Adrenal gland (tissue), 12 donors: ENCODE data around the gene ITPR1. TPM values are rescaled to one million over a fixed set of nuclear protein-coding genes. Genes with fewer than 3 reads are reported as not detected.

Experiments used
- DNase-seq, 7 donors: peaks; one replicate each; pipeline ENCODE4 v3.0.0-alpha.2; 2019 to 2020
- H3K27ac ChIP-seq, 5 donors: fragments of 200-600 bp; sonication (generic) in 4 of 5; 1 replicate in 3 of 5; 2 replicates in 2 of 5; pipeline versions ENCODE4 v1.5.1 to v1.8.0; 2016 to 2020; ENCODE audit warnings: mild to moderate bottlenecking in 1 of 5
- H3K27me3 ChIP-seq: fragments of 200-600 bp; 2 replicates; pipeline ENCODE4 v1.8.0; 2021
- H3K36me3 ChIP-seq, 2 donors: fragments of 200-600 bp; replicated peaks in 1 of 2; 1 replicate in 1 of 2; 2 replicates in 1 of 2; pipeline versions ENCODE4 v1.5.1 to v1.8.0; 2018 to 2022
- H3K4me1 ChIP-seq, 2 donors: fragments of 200-600 bp; replicated peaks in 1 of 2; 1 replicate in 1 of 2; 2 replicates in 1 of 2; pipeline versions ENCODE4 v1.5.1 to v1.8.0; 2018 to 2021
- H3K4me3 ChIP-seq, 4 donors: fragments of 200-600 bp; sonication (generic) in 3 of 4; one replicate each; pipeline ENCODE4 v1.5.1; 2016 to 2018
- H3K9me3 ChIP-seq, 3 donors: fragments of 200-600 bp; sonication (generic) in 1 of 3; replicated peaks in 1 of 3; 1 replicate in 2 of 3; 2 replicates in 1 of 3; pipeline versions ENCODE4 v1.5.1 to v1.8.0; 2016 to 2021
- CTCF ChIP-seq, 6 experiments: fragments of 450-650 bp in 4 of 6; fragments of 200-600 bp in 2 of 6; sonication (generic) in 1 of 6; IDR thresholded peaks; 1 replicate in 5 of 6; 2 replicates in 1 of 6; pipeline versions ENCODE4 v1.5.1 to v1.8.0; 2016 to 2021; ENCODE audit warnings: antibody characterized with exemption in 6 of 6, mild to moderate bottlenecking in 2 of 6, moderate library complexity in 1 of 6
- POLR2A ChIP-seq, 2 donors: fragments of 450-650 bp; IDR thresholded peaks; one replicate each; pipeline ENCODE4 v1.6.1; 2017; ENCODE audit warnings: antibody characterized with exemption in 2 of 2, mild to moderate bottlenecking in 2 of 2, moderate library complexity in 1 of 2
- WGBS, 4 donors: extraction: QIAGEN DNeasy Blood & Tissue Kit in 2 of 4; methylation state at CpG; one replicate each; pipeline versions ENCODE4 v1.1.5 to v1.1.7; 2013 to 2017; 5-methylcytosine and 5-hydroxymethylcytosine counted together
- intact Hi-C, 2 donors: fragments of 100-400 bp; cut with DNase I; formaldehyde crosslinking; loops; one replicate each; pipeline versions ENCODE4 v1.14.1 to v1.15.0; 2022 to 2023
- polyA plus RNA-seq, 3 donors: library from polyadenylated mRNA; stranded (reverse); fragments of 200-250 nt in 2 of 3; fragments of 350-450 nt in 1 of 3; fragmentation: Illumina TruSeq in 1 of 3; extraction: RNeasy Lipid Tissue Mini Kit (QIAGEN cat#74804) in 1 of 3; gene quantifications; one replicate each; pipeline ENCODE4 v1.2.3, GENCODE V29; 2013 to 2014
- total RNA-seq, 9 donors: library from RNA; depleted of rRNA in 4 of 9; stranded (reverse); fragments of >200 nt in 4 of 9; fragments of 120-200 nt in 1 of 9; fragmentation: NEBNext Ultra II Directional in 1 of 9; extraction: Animal tissue kit (Norgen Biotek cat#: 25700) in 1 of 9; gene quantifications; one replicate each; pipeline versions ENCODE4 v1.1.0 to v1.2.4, GENCODE V29; 2013 to 2023
- donor health status: healthy with polysubstance abuse.
- donor health status: Bipolar disorder and iron deficiency.
- donor health status: DM: yes; HTN: yes; CAD: no.
- donor health status: DM: no; HTN: no; CAD: no.
- donor health status: DM: no; HTN: no; CAD: no.
- donor health status: DM: yes; HTN: yes; CAD: no.

Gene ITPR1
- total and polyA plus RNA-seq, 12 donors: 21.6 to 198 (median 76.6) TPM

- Histone ChIP-seq H3K4me1 (no peaks in the 10 kb centered on the region), H3K4me3 (no peak overlapping the region), H3K36me3 (peaks cover 0 to 25% of the 10 kb centered on the region in 2 donors), H3K27me3 (no peaks in the 10 kb centered on the region), H3K27ac (no peak overlapping the region), H3K9me3 (no peaks in the 10 kb centered on the region)
- DNase-seq: no peak
- TF ChIP-seq CTCF (IDR thresholded peaks at IDR 0.05) (no peak), POLR2A (IDR thresholded peaks at IDR 0.05) (no peak)
- 95 to 100% (median 97%) methylated on average over 2 of the region's 2 CpGs for WGBS, 4 donors
- intact Hi-C loops: no loop called here
These were observed 187.7 kb downstream of the ITPR1 start for GRCh38 chr3:4680871-4681300.

GRCh38 chr3:4681301-4681700 is 188.2 kb downstream of the ITPR1 start:
- H3K27me3 ChIP-seq: no peaks in the 10 kb centered on the region
- peaks cover 0 to 30% of the 10 kb centered on the region in 2 donors for H3K36me3 ChIP-seq
- H3K27ac ChIP-seq: no peak overlapping the region
- no peaks in the 10 kb centered on the region for H3K9me3 ChIP-seq
- H3K4me3 ChIP-seq: no peak overlapping the region
- H3K4me1 ChIP-seq: no peaks in the 10 kb centered on the region
- TF ChIP-seq CTCF (IDR thresholded peaks at IDR 0.05) (no peak), POLR2A (IDR thresholded peaks at IDR 0.05) (no peak)
- no peak for DNase-seq
- intact Hi-C loops: no loop called here

- no peak for DNase-seq
- Histone ChIP-seq H3K27me3 (no peaks in the 10 kb centered on the region), H3K9me3 (no peaks in the 10 kb centered on the region), H3K27ac (no peak overlapping the region), H3K4me1 (no peaks in the 10 kb centered on the region), H3K4me3 (no peak overlapping the region), H3K36me3 (peaks cover 0 to 36% of the 10 kb centered on the region in 2 donors)
- WGBS, 4 donors: 89 to 100% (median 96%) methylated on average over 1 of the region's 1 CpG
- TF ChIP-seq POLR2A (IDR thresholded peaks at IDR 0.05) (no peak), CTCF (IDR thresholded peaks at IDR 0.05) (no peak)
- intact Hi-C loops: no loop called here
These were observed 191.0 kb downstream of the ITPR1 start for GRCh38 chr3:4684117-4684516.

- no peak for DNase-seq
- intact Hi-C loops: no loop called here
- Histone ChIP-seq H3K4me1 (no peaks in the 10 kb centered on the region), H3K36me3 (peaks cover 0 to 36% of the 10 kb centered on the region in 2 donors), H3K27me3 (no peaks in the 10 kb centered on the region), H3K4me3 (no peak overlapping the region), H3K9me3 (no peaks in the 10 kb centered on the region), H3K27ac (no peak overlapping the region)
- WGBS, 4 donors: 97 to 98% (median 97%) methylated on average over 10 of the region's 10 CpGs
- TF ChIP-seq CTCF (IDR thresholded peaks at IDR 0.05) (no peak), POLR2A (IDR thresholded peaks at IDR 0.05) (no peak)
These were observed 191.8 kb downstream of the ITPR1 start for GRCh38 chr3:4684976-4685375.
